ENCODE results near the gene SYCP3. TPM values are rescaled to one million over a fixed set of nuclear protein-coding genes. Genes with fewer than 3 reads are reported as not detected.

The SYCP3 gene
- polyA plus RNA-seq, 1 of the 3 experiments (the other 2 are of a cell fraction): 0.07 TPM

DNA sequence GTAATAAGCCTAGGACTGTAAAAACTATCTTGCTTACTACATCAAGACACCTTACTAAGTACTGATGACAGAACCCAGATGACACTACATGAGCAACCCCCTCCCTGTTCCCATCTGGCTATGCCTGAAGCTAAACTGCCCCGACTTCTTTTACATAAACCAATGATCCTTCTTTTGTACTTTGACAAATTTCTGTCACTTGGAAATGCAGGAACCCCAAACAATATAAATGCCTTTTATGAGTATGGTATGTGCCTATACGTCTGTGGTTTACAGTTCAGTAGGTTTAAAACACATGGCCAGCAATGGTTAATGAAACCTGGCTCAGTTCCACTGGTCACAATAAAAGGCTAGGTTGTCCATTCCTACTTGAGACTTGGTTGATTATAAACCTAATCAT, 6.1 kb downstream of the SYCP3 start:
- H3K27me3 ChIP-seq (ENCODE audit: insufficient read depth): no peaks in the 10 kb centered on the region

GRCh38 chr12:101732318-101732717, 6.9 kb downstream of the SYCP3 start:
- Histone ChIP-seq H4K20me1 (ENCODE audit: insufficient read depth) (no peaks in the 10 kb centered on the region), H3K79me2 (ENCODE audit: insufficient read depth) (no peaks in the 10 kb centered on the region), H3K27me3 (ENCODE audit: insufficient read depth) (no peaks in the 10 kb centered on the region), H3F3A (replicated peaks; ENCODE audit: insufficient read depth) (peaks cover under 1% of the 10 kb centered on the region), H3K4me1 (ENCODE audit: control insufficient read depth in 1 of 2, insufficient read depth in 2 of 2, low read depth in 1 of 2, low read length in 1 of 2) (no peaks in the 10 kb centered on the region; a peak in 1 of 4 replicates), H3K4me3 (ENCODE audit: low read depth in 2 of 2, low read length in 1 of 2) (no peak overlapping the region), H2AFZ (ENCODE audit: low read depth) (no peak overlapping the region), H3K9ac (no peak overlapping the region), H3K36me3 (replicated peaks in 1 of 2; ENCODE audit: control insufficient read depth in 1 of 2, insufficient read depth in 2 of 2, low read length in 1 of 2) (peaks cover 7 to 29% of the 10 kb centered on the region in 2 experiments), H3K4me2 (no peak overlapping the region), H3K27ac (ENCODE audit: low read depth in 2 of 2, low read length in 1 of 2) (no peak overlapping the region), H3K9me2 (no peaks in the 10 kb centered on the region), H3K9me3 (no peaks in the 10 kb centered on the region)
- POLR2A ChIA-PET: no interaction called here
- TF ChIP-seq TAF1 (IDR thresholded peaks at IDR 0.05; ENCODE audit: borderline replicate concordance, low read depth, low read length) (no peak), NFIC (IDR thresholded peaks at IDR 0.05; ENCODE audit: borderline replicate concordance) (no peak), YY1 (IDR thresholded peaks at IDR 0.05; ENCODE audit: low read depth) (no peak), NRF1 (IDR thresholded peaks at IDR 0.05; ENCODE audit: low read depth, low read length) (no peak)
- TF ChIP-seq, protein P1, sequence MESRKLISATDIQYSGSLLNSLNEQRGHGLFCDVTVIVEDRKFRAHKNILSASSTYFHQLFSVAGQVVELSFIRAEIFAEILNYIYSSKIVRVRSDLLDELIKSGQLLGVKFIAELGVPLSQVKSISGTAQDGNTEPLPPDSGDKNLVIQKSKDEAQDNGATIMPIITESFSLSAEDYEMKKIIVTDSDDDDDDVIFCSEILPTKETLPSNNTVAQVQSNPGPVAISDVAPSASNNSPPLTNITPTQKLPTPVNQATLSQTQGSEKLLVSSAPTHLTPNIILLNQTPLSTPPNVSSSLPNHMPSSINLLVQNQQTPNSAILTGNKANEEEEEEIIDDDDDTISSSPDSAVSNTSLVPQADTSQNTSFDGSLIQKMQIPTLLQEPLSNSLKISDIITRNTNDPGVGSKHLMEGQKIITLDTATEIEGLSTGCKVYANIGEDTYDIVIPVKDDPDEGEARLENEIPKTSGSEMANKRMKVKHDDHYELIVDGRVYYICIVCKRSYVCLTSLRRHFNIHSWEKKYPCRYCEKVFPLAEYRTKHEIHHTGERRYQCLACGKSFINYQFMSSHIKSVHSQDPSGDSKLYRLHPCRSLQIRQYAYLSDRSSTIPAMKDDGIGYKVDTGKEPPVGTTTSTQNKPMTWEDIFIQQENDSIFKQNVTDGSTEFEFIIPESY (IDR thresholded peaks at IDR 0.05; ENCODE audit: borderline replicate concordance, low read depth): no peak
- CTCF ChIA-PET: no interaction called here
- DNase-seq: no peak
- WGBS (ENCODE audit: low lambda C conversion rate): 88% methylated on average over 1 of the region's 1 CpG

More for the DNA sequence above, 6.1 kb downstream of the SYCP3 start:
- no peaks in the 10 kb centered on the region for H4K20me1 ChIP-seq (ENCODE audit: insufficient read depth)
- 76% methylated on average over 2 of the region's 2 CpGs for WGBS (ENCODE audit: low lambda C conversion rate)
- no peak overlapping the region for H3K27ac ChIP-seq (ENCODE audit: low read depth in 2 of 2, low read length in 1 of 2)
- no peaks in the 10 kb centered on the region for H3K9me2 ChIP-seq
- peaks cover 7 to 29% of the 10 kb centered on the region in 2 experiments for H3K36me3 ChIP-seq (replicated peaks in 1 of 2; ENCODE audit: control insufficient read depth in 1 of 2, insufficient read depth in 2 of 2, low read length in 1 of 2)
- ChIA-PET POLR2A (no interaction called here), CTCF (interaction anchor here (0.9 kb wide), 2 partner anchors 27 to 40 kb away, joined by 4 read pairs; no protein-coding TSS in a partner anchor)
- no peak for TF ChIP-seq FOXJ3 (CRISPR knock-in tag; IDR thresholded peaks at IDR 0.05)
- TF ChIP-seq GABPA (IDR thresholded peaks at IDR 0.05; ENCODE audit: low read depth): no peak
- no peak for TF ChIP-seq YY1 (IDR thresholded peaks at IDR 0.05; ENCODE audit: low read depth)
- TF ChIP-seq IRF3 (IDR thresholded peaks at IDR 0.05; ENCODE audit: low read depth, low read length): no peak
- TF ChIP-seq, protein P1 (IDR thresholded peaks at IDR 0.05; ENCODE audit: borderline replicate concordance, low read depth): no peak
- no peak for TF ChIP-seq MEF2A (IDR thresholded peaks at IDR 0.05; ENCODE audit: borderline replicate concordance, low read depth)
- TF ChIP-seq RFX5 (IDR thresholded peaks at IDR 0.05; ENCODE audit: low read length): no peak
- TF ChIP-seq GATA2 (CRISPR knock-in tag; IDR thresholded peaks at IDR 0.05): no peak
- TF ChIP-seq TCF12 (IDR thresholded peaks at IDR 0.05): no peak
- no peak for TF ChIP-seq MXI1 (IDR thresholded peaks at IDR 0.05; ENCODE audit: low read depth, low read length)
- H3F3A ChIP-seq (replicated peaks; ENCODE audit: insufficient read depth): peaks cover 5% of the 10 kb centered on the region
- DNase-seq: no peak
- no peaks in the 10 kb centered on the region for H3K9me3 ChIP-seq
- H3K4me1 ChIP-seq (ENCODE audit: control insufficient read depth in 1 of 2, insufficient read depth in 2 of 2, low read depth in 1 of 2, low read length in 1 of 2): no peaks in the 10 kb centered on the region; a peak in 1 of 4 replicates
- H3K4me3 ChIP-seq (ENCODE audit: low read depth in 2 of 2, low read length in 1 of 2): no peak overlapping the region
- H3K4me2 ChIP-seq: no peak overlapping the region
- no peak overlapping the region for H3K9ac ChIP-seq
- H3K79me2 ChIP-seq (ENCODE audit: insufficient read depth): no peaks in the 10 kb centered on the region
- H2AFZ ChIP-seq (ENCODE audit: low read depth): no peak overlapping the region

All from SK-N-SH (cell line).